GM12873 (cell line): Measurements from ENCODE around the gene PPM1H.

Experiments used
- TF ChIP-seq, protein P1 (sequence below): IDR thresholded peaks from 2 replicates; pipeline ENCODE4 v1.5.1; 2012; ENCODE audit warnings: low read depth, mild to moderate bottlenecking, moderate library complexity, low read length, control low read depth; ENCODE audit not compliant: insufficient read depth; ENCODE audit errors: missing control alignments

The PPM1H gene

DNA sequence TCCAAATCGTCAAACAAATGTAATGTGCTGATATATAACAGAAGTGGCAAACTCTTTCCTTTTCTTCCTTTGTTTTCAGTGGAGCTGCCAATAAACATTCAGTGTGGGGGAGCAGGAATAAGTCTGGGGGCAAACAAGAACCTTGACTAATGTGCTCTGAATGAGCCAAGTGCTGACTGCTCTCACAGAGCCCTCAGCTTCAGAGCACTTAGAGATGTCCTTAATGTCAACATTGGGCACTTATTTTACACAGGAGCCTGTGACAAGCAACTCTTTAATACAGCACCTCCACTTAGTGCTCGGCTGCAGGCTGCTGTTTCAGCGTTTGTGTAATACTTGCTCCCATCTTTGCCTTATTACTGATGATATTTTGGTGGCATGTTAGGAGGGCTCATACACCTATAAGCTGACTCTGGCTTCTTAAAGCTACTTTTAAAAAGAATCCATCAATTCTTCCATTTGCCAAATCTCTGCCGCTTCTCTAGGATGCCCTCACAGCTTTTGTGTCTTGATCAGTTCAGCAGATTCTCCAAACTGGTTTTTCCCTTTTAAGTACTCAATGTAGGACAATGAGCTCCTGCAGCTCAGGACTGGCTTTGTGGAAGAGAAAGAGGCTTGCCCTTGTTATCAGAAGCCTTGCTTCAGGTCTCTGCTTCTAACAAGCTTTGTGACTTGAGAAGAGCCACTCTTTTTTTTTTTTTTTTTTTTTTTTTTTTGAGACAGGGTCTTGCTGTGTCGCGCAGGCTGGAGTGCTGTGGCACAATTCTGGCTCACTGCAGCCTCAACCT lies 261.7 kb downstream of the PPM1H start:
- TF ChIP-seq, protein P1, sequence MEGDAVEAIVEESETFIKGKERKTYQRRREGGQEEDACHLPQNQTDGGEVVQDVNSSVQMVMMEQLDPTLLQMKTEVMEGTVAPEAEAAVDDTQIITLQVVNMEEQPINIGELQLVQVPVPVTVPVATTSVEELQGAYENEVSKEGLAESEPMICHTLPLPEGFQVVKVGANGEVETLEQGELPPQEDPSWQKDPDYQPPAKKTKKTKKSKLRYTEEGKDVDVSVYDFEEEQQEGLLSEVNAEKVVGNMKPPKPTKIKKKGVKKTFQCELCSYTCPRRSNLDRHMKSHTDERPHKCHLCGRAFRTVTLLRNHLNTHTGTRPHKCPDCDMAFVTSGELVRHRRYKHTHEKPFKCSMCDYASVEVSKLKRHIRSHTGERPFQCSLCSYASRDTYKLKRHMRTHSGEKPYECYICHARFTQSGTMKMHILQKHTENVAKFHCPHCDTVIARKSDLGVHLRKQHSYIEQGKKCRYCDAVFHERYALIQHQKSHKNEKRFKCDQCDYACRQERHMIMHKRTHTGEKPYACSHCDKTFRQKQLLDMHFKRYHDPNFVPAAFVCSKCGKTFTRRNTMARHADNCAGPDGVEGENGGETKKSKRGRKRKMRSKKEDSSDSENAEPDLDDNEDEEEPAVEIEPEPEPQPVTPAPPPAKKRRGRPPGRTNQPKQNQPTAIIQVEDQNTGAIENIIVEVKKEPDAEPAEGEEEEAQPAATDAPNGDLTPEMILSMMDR = no peak

DNA sequence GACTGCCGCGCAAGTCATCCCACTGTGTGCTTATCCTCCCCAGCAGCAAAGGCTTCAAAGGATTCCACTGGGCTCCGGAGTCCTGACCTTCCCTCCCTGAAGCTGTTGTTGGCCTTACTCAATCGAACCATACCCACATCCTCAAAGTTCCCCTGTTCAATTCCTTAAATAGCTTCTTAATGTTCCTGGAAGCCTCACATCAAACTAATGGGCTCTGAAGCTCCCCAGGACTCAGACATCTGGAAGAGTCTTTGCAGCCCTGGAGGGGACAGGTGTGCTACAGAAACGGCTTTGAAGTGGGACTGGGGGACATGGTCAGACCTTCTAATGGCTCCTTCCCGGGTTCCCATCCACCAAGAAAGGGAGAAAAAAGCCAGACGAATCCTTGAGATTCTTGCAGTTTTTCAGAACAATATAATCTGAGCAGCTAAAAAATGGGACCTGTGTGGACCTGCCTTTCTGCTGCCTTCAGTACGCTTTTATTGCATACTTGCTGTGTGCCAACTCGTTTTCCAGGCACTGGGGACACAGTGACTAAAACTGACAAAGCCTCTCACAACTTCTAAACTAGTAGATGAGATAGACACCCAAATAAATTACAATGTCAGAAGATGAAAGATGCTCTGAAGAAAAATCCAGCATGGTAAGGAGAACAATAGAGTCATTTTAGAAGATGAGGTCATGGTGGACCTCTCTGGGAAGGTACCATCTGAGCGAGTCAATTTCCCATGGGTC lies 263.8 kb downstream of the PPM1H start:
- TF ChIP-seq, protein P1 = no peak

DNA sequence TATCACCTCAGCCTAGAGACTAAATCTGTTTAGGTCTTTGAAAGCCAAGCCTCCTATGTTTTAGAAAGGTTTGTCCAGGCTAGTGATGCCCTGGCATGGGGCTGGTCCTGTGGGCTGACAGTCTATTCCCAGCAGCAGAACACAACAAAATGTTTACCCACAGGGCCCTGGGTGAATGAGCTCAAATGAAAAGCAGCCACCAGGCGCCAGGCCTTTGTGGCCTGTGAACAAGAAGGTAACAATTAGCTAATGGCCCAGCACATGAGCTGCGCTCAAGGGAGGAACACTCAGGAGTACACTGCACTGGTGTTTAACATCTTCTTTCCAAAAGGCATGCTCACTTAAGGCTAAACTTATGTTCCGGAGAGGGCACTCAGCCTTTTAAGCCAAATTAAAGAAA lies 266.2 kb downstream of the PPM1H start:
- TF ChIP-seq, protein P1 = no peak

DNA sequence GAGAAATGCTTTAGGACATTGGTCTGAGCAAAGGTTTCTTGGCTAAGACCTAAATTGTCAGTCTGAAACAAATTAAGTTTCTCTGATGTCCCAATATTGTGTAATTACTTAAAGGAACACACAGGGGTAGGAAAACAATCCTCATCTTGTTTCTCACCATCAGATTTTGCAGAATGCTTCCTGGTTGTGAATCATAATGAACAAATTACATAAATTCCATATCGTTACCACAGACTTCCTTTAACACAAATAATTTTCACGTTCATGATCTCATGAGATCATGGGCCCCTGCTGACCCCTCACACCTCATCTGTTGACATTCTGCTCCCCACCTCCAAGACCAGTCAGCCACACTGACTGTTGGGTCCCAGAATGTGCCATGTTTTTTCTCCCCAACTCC lies 274.2 kb downstream of the PPM1H start:
- TF ChIP-seq, protein P1 = no peak

DNA sequence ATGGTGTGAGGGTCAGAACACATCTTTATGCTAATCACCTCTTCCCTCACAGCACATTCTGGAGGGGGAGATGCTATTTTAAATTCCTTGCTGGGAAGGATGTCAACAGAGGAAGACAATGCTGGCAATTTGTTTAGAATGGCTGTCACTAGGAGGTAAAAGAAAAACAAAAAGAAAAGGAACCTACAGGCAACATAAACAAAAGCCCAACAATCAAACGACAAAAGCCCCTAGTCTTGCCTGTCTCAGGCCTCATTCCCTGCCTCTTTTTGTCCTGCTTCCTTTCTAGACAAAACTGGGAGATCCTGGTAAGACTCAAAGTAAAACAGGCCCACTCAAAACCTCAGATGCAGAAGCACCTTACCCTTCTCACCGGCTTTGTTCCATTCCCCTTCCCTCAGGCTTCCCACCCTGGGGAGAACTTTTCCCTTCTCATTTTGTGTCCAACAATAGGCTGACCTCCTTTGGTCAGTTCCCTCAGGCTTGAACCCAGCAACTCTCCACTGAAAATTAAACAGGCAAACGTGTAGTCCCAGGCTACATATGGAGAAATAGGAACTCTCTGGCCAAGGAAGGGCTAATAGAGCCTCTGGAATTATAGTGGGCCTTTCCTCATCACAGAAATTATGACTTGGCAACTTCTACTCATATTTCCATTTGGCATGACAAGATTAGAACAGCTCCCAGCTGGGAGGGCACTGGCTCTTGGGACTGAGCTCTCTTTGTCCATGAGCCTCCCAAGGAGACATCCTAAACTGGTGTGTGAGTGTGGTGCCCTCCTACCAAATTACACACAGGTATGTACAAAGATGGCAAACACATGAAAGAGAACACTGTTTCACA lies 275.3 kb downstream of the PPM1H start:
- TF ChIP-seq, protein P1 = no peak

DNA sequence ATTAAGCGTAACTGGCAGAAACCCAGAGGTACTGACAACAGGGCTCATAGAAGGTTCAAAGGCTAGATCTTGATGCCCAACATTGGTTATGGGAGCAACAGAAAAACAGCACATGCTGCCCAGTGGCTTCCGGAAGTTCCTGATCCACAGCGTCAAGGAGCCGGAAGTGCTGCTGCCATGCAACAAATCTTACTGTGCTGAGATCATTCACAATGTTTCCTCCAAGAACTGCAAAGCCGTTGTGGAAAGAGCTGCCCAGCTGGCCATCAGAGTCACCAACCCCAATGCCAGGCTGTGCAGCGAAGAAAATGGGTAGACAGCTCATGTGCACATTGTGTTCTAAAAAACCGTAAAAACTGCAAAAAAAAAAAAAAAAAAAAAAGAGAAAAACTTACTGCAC lies 276.0 kb downstream of the PPM1H start:
- TF ChIP-seq, protein P1 = no peak

DNA sequence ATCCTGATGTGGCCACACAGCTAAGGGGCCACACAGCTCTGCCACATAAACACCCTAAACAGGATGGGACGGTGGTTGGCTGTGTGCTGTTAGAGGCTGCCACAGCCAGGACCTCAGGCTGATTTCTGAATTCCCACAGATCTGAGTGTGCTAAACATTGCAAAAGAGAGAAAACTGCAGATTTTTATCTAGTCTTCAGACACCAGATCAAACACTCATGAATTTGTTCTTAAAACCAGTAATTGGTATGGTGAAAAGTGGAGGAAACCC lies 277.7 kb downstream of the PPM1H start:
- TF ChIP-seq, protein P1 = no peak
